HFFc6 (cell line): ENCODE results near the gene SUSD6. TPM values are rescaled to one million over a fixed set of nuclear protein-coding genes. Genes with fewer than 3 reads are reported as not detected.
A peak's percentile ranks its signal among the peaks of the same experiment; 100 is the strongest.

Experiments
- DNase-seq: peaks from one replicate; pipeline ENCODE4 v3.0.0-alpha.2; 2018
- H3K27ac Mint-ChIP-seq: 2 replicates; pipeline ENCODE4 v1.8.0; 2020; ENCODE audit warnings: mild to moderate bottlenecking, mixed read lengths
- H3K27me3 Mint-ChIP-seq: 2 replicates; pipeline ENCODE4 v1.8.0; 2021; ENCODE audit warnings: mild to moderate bottlenecking, moderate library complexity, mixed read lengths; ENCODE audit not compliant: insufficient read depth
- H3K36me3 Mint-ChIP-seq: 2 replicates; pipeline ENCODE4 v1.8.0; 2021; ENCODE audit warnings: low read depth, mixed read lengths
- H3K4me1 Mint-ChIP-seq: 2 replicates; pipeline ENCODE4 v1.8.0; 2020; ENCODE audit warnings: low read depth, mixed read lengths
- H3K4me3 Mint-ChIP-seq: 2 replicates; pipeline ENCODE4 v1.8.0; 2020; ENCODE audit warnings: mild to moderate bottlenecking, moderate library complexity, mixed read lengths
- H3K9me3 Mint-ChIP-seq: 2 replicates; pipeline ENCODE4 v1.8.0; 2020; ENCODE audit warnings: mild to moderate bottlenecking, mixed read lengths
- CTCF ChIP-seq: fragments of 200-600 bp; sonication (generic); IDR thresholded peaks from 2 replicates; pipeline ENCODE4 v1.5.0; 2021; ENCODE audit warnings: antibody characterized with exemption, mild to moderate bottlenecking
- total RNA-seq, 6 experiments: library from RNA; stranded (reverse); fragmentation: NEBNext Ultra II Directional; extraction: Animal tissue kit (Norgen Biotek cat#: 25700); gene quantifications; 2 replicates in 1 of 6; 3 replicates in 5 of 6; pipeline ENCODE4 v1.2.3, GENCODE V29; 2021

SUSD6 gene
- total RNA-seq, 6 experiments from 2014 or later, result 15.8 to 21.8 (median 17.9) TPM

- no peak for DNase-seq
- no peaks in the 10 kb centered on the region for H3K36me3 Mint-ChIP-seq
- H3K27me3 Mint-ChIP-seq, result no peaks in the 10 kb centered on the region
- H3K9me3 Mint-ChIP-seq, result no peaks in the 10 kb centered on the region
- H3K4me1 Mint-ChIP-seq, result peaks cover 71% of the 10 kb centered on the region
- peak overlapping the region; percentile 90 for H3K4me3 Mint-ChIP-seq
- no peak overlapping the region; the same call in 1 of the 2 replicates for H3K27ac Mint-ChIP-seq
- no peak for TF ChIP-seq CTCF
Measured at GRCh38 chr14:69613312-69614073, 2.1 kb downstream of the SUSD6 start.

- H3K27me3 Mint-ChIP-seq, result no peaks in the 10 kb centered on the region
- H3K4me1 Mint-ChIP-seq, result peaks cover 82% of the 10 kb centered on the region
- TF ChIP-seq CTCF, result no peak
- peak overlapping the region; percentile 6 for H3K4me3 Mint-ChIP-seq
- H3K27ac Mint-ChIP-seq, result peak overlapping the region; percentile 57
- no peaks in the 10 kb centered on the region for H3K36me3 Mint-ChIP-seq
- DNase-seq, result no peak
- no peaks in the 10 kb centered on the region for H3K9me3 Mint-ChIP-seq
Measured at GRCh38 chr14:69614592-69614991, 3.2 kb downstream of the SUSD6 start.

- Mint-ChIP-seq H3K4me1 (peaks cover 82% of the 10 kb centered on the region), H3K36me3 (no peaks in the 10 kb centered on the region), H3K9me3 (no peaks in the 10 kb centered on the region), H3K4me3 (peak overlapping the region; percentile 84), H3K27ac (peak overlapping the region; percentile 88), H3K27me3 (no peaks in the 10 kb centered on the region)
- no peak for TF ChIP-seq CTCF
- no peak for DNase-seq
Measured at GRCh38 chr14:69615121-69615495, 3.7 kb downstream of the SUSD6 start.

- Mint-ChIP-seq H3K4me3 (peak overlapping the region; percentile 84), H3K4me1 (peaks cover 82% of the 10 kb centered on the region), H3K36me3 (no peaks in the 10 kb centered on the region), H3K9me3 (no peaks in the 10 kb centered on the region), H3K27me3 (no peaks in the 10 kb centered on the region), H3K27ac (peak overlapping the region; percentile 88)
- TF ChIP-seq CTCF, result peak; percentile 26; the same call in 1 of the 2 replicates
- DNase-seq, result peak; percentile 61
Measured at GRCh38 chr14:69615496-69616407, 4.4 kb downstream of the SUSD6 start.

GRCh38 chr14:69616408-69616773 is 5.0 kb downstream of the SUSD6 start:
- Mint-ChIP-seq H3K27me3 (no peaks in the 10 kb centered on the region), H3K36me3 (no peaks in the 10 kb centered on the region), H3K4me1 (peaks cover 86% of the 10 kb centered on the region), H3K9me3 (no peaks in the 10 kb centered on the region), H3K4me3 (peak overlapping the region; percentile 84), H3K27ac (peak overlapping the region; percentile 88)
- no peak for TF ChIP-seq CTCF
- DNase-seq, result no peak
